ENCODE results near the gene NTRK3.

GRCh38 chr15:88061452-88061851 is 195.1 kb downstream of the NTRK3 start:
- no peak for TF ChIP-seq CTCF (conservative IDR thresholded peaks at IDR 0.05; ENCODE audit: low read depth, low read length)
- TF ChIP-seq EZH2phosphoT487 (IDR thresholded peaks at IDR 0.05; ENCODE audit: borderline replicate concordance, low read length): no peak
- no peak for TF ChIP-seq EZH2 (IDR thresholded peaks at IDR 0.05; ENCODE audit: low read length, unreplicated experiment)

All from PC-3 (cell line).